Measurements from ENCODE around the gene SLCO4A1. TPM values are rescaled to one million over a fixed set of nuclear protein-coding genes. Genes with fewer than 3 reads are reported as not detected.
A peak's percentile ranks its signal among the peaks of the same experiment; 100 is the strongest.

Gene SLCO4A1
- total and polyA plus RNA-seq, 9 of the 15 experiments (the other 6 are each of a cell fraction or from before 2014, with no cell fraction given), result 1.6 to 21.9 (median 12.8) TPM

DNA sequence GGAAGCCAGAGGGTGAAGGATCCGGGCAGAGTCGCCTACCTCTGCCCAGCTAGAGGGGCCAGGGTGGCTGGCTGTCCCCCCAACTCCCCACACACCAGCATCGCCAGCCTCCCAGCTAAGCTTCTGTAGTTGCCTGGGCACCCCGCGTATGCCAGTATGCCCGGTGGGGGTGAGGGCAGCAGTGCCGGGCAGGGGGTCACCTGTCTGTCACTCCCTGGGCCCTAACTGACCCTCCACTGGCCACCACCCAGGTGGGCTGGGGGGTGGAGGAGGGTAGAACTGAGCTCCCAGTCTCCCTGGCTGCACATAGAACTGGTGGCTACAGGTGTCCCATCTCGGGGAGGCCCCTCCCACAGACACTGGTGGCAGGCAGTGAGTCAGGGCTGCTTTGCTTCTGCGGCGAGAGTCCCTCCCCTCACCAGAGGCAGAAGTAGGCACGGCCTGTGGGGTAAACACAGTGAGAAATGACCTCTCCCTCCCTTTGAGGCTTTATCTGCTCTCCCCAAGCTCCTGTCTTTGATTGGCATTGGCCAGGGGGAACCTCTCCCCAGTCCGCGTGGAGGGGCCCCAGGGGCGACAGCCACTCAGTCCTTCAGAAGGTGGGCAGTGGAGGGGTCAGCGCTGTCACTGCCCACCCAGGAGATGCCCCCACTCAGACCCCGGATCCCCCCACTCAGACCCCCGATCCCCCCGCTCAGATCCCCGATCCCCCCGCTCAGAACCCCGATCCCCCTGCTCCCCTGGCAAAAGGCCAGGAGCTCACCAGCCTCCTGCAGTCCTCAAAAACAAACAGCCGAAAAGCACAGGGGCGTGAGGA lies 68.8 kb downstream of the SLCO4A1 start (continued):
- no peak for TF ChIP-seq JUND (IDR thresholded peaks at IDR 0.05; ENCODE audit: borderline replicate concordance, low read depth, low read length)
- no peak; the same call in 2 of the 3 replicates for TF ChIP-seq JUND (tag; IDR thresholded peaks at IDR 0.05; ENCODE audit: borderline replicate concordance, low read depth, low read length)
- TF ChIP-seq ZBTB17 (CRISPR knock-in tag; IDR thresholded peaks at IDR 0.05), result no peak
- TF ChIP-seq MYNN (IDR thresholded peaks at IDR 0.05), result peak; percentile 23; the same call in 1 of the 2 replicates
- no peak for TF ChIP-seq MYNN (CRISPR knock-in tag; IDR thresholded peaks at IDR 0.05)
- TF ChIP-seq, protein P1, sequence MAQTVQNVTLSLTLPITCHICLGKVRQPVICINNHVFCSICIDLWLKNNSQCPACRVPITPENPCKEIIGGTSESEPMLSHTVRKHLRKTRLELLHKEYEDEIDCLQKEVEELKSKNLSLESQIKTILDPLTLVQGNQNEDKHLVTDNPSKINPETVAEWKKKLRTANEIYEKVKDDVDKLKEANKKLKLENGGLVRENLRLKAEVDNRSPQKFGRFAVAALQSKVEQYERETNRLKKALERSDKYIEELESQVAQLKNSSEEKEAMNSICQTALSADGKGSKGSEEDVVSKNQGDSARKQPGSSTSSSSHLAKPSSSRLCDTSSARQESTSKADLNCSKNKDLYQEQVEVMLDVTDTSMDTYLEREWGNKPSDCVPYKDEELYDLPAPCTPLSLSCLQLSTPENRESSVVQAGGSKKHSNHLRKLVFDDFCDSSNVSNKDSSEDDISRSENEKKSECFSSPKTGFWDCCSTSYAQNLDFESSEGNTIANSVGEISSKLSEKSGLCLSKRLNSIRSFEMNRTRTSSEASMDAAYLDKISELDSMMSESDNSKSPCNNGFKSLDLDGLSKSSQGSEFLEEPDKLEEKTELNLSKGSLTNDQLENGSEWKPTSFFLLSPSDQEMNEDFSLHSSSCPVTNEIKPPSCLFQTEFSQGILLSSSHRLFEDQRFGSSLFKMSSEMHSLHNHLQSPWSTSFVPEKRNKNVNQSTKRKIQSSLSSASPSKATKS (CRISPR knock-in tag; IDR thresholded peaks at IDR 0.05), result no peak
- no peak for TF ChIP-seq NCOR1 (IDR thresholded peaks at IDR 0.05)
- TF ChIP-seq, protein P2, sequence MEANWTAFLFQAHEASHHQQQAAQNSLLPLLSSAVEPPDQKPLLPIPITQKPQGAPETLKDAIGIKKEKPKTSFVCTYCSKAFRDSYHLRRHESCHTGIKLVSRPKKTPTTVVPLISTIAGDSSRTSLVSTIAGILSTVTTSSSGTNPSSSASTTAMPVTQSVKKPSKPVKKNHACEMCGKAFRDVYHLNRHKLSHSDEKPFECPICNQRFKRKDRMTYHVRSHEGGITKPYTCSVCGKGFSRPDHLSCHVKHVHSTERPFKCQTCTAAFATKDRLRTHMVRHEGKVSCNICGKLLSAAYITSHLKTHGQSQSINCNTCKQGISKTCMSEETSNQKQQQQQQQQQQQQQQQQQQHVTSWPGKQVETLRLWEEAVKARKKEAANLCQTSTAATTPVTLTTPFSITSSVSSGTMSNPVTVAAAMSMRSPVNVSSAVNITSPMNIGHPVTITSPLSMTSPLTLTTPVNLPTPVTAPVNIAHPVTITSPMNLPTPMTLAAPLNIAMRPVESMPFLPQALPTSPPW (CRISPR knock-in tag; IDR thresholded peaks at IDR 0.05), result peak; percentile 47

All from K562 (cell line).